ENCODE results near the gene CALCOCO2. TPM values are rescaled to one million over a fixed set of nuclear protein-coding genes. Genes with fewer than 3 reads are reported as not detected.

CALCOCO2 gene
- total RNA-seq, 1 experiment from 2014 or later, result 23.1 TPM

GRCh38 chr17:48908853-48909394, 78.1 kb downstream of the CALCOCO2 start:
- DNase-seq, result peak; percentile 99
- Histone ChIP-seq H3K23ac (ENCODE audit: insufficient read length, low read depth, low read length) (no peak overlapping the region), H4K8ac (replicated peaks; ENCODE audit: insufficient read length, low read depth, low read length) (no peak overlapping the region), H2AFZ (ENCODE audit: low read length) (no peak overlapping the region), H3K23me2 (ENCODE audit: insufficient read length, low read depth, low read length, poor library complexity, severe bottlenecking) (peaks cover 7% of the 10 kb centered on the region), H3K9ac (ENCODE audit: extremely low read depth, insufficient read length, low read length) (peak overlapping the region; percentile 93), H2BK5ac (ENCODE audit: insufficient read length, low read length) (no peak overlapping the region), H3K4ac (ENCODE audit: low read depth, low read length) (no peak overlapping the region), H4K20me1 (ENCODE audit: control insufficient read depth, insufficient read depth, insufficient read length) (peaks cover 2% of the 10 kb centered on the region), H3K56ac (ENCODE audit: insufficient read length, low read depth, low read length) (no peak overlapping the region), H3T11ph (ENCODE audit: low read length) (no peak overlapping the region), H3K79me1 (ENCODE audit: insufficient read depth, low read depth, low read length, poor library complexity, severe bottlenecking) (peaks cover 16% of the 10 kb centered on the region), H3K4me2 (ENCODE audit: insufficient read depth, insufficient read length, low read length) (peak overlapping the region; percentile 100), H3K18ac (ENCODE audit: insufficient read length, low read depth, low read length) (peak overlapping the region; percentile 76), H2BK120ac (ENCODE audit: low read depth, low read length, poor library complexity, severe bottlenecking) (no peak overlapping the region), H3K27ac (ENCODE audit: insufficient read length, low read depth, low read length) (no peak overlapping the region), H2BK20ac (ENCODE audit: low read depth, low read length, poor library complexity, severe bottlenecking) (no peak overlapping the region), H4K91ac (ENCODE audit: insufficient read length, low read depth, low read length) (no peak overlapping the region), H2BK15ac (ENCODE audit: low read depth, low read length) (peak overlapping the region; percentile 82; the same call in 1 of the 2 replicates), H3K79me2 (ENCODE audit: insufficient read depth, low read length) (peaks cover 34% of the 10 kb centered on the region), H3K14ac (ENCODE audit: insufficient read depth, low read length) (peak overlapping the region; percentile 78; the same call in 1 of the 2 replicates), H2AK5ac (ENCODE audit: insufficient read length, low read length) (no peak overlapping the region), H2BK12ac (ENCODE audit: insufficient read length, low read depth, low read length) (no peak overlapping the region), H4K5ac (ENCODE audit: insufficient read length, low read depth, low read length) (no peak overlapping the region), H3K9me3 (ENCODE audit: control insufficient read depth, low read depth, low read length) (no peaks in the 10 kb centered on the region), H3K4me1 (ENCODE audit: insufficient read depth, low read length) (peaks cover 7% of the 10 kb centered on the region; the same call in 1 of the 2 replicates), H3K27me3 (ENCODE audit: insufficient read depth, low read length) (no peaks in the 10 kb centered on the region)
- H3K36me3 Mint-ChIP-seq (ENCODE audit: insufficient read depth in 1 of 3, low read depth in 3 of 3), result peaks cover 29 to 45% (median 43%) of the 10 kb centered on the region in 3 experiments
- WGBS (ENCODE audit: extremely low coverage, insufficient read length, low lambda C conversion rate), result no CpG with 5 or more reads among the region's 36 CpGs
- H3K27ac Mint-ChIP-seq, result peak overlapping the region; percentile 72 to 97 (median 88)
- H3K9me3 Mint-ChIP-seq, result no peaks in the 10 kb centered on the region
- TF ChIP-seq CTCF (conservative IDR thresholded peaks at IDR 0.05), result no peak
- peak overlapping the region; percentile 89 to 94 for H3K4me3 Mint-ChIP-seq
- H3K4me1 Mint-ChIP-seq, result peaks cover 25 to 26% of the 10 kb centered on the region in 2 experiments
- no peaks in the 10 kb centered on the region for H3K27me3 Mint-ChIP-seq (ENCODE audit: low read depth)
